Subcutaneous abdominal adipose tissue (tissue), 5 donors: ENCODE results near the gene ERICH2.

Source experiments
- H3K27ac ChIP-seq: one replicate; pipeline ENCODE4 v1.7.0; 2013; ENCODE audit warnings: low read depth, mild to moderate bottlenecking, inconsistent platforms, low read length, moderate library complexity
- H3K27me3 ChIP-seq, 5 donors: one replicate each; pipeline ENCODE4 v1.7.0; 2013; ENCODE audit warnings: low read length in 5 of 5, inconsistent platforms in 1 of 5; ENCODE audit not compliant: control insufficient read depth in 5 of 5, insufficient read depth in 4 of 5
- H3K36me3 ChIP-seq, 5 donors: one replicate each; pipeline ENCODE4 v1.7.0; 2013; ENCODE audit warnings: low read length in 5 of 5; ENCODE audit not compliant: control insufficient read depth in 5 of 5, insufficient read depth in 5 of 5
- H3K4me1 ChIP-seq, 5 donors: one replicate each; pipeline ENCODE4 v1.7.0; 2013; ENCODE audit warnings: low read length in 5 of 5, mild to moderate bottlenecking in 3 of 5, moderate library complexity in 1 of 5; ENCODE audit not compliant: control insufficient read depth in 5 of 5, insufficient read depth in 5 of 5
- H3K4me3 ChIP-seq, 5 donors: one replicate each; pipeline ENCODE4 v1.7.0; 2013; ENCODE audit warnings: low read length in 5 of 5, low read depth in 1 of 5
- H3K9ac ChIP-seq, 5 donors: one replicate each; pipeline ENCODE4 v1.7.0; 2013; ENCODE audit warnings: low read length in 5 of 5, mild to moderate bottlenecking in 4 of 5, moderate library complexity in 3 of 5
- H3K9me3 ChIP-seq, 5 donors: one replicate each; pipeline ENCODE4 v1.7.0; 2013; ENCODE audit warnings: low read length in 5 of 5; ENCODE audit not compliant: control insufficient read depth in 5 of 5
- donor health status: healthy.
- donor health status: healthy.
- donor health status: healthy.
- donor health status: healthy.
- donor health status: healthy.

The ERICH2 gene

GRCh38 chr2:170821531-170822289 lies 51.5 kb downstream of the ERICH2 start:
- no peak overlapping the region for H3K27ac ChIP-seq
- no peaks in the 10 kb centered on the region for H3K9me3 ChIP-seq
- peaks cover 4 to 66% (median 64%) of the 10 kb centered on the region in 5 donors for H3K4me1 ChIP-seq
- no peaks in the 10 kb centered on the region for H3K36me3 ChIP-seq
- H3K4me3 ChIP-seq = peak overlapping the region in 4 of 5 donors; percentile 2 to 39 (median 34)
- no peak overlapping the region for H3K9ac ChIP-seq
- H3K27me3 ChIP-seq = peaks cover 41 to 88% (median 77%) of the 10 kb centered on the region in 5 donors

DNA sequence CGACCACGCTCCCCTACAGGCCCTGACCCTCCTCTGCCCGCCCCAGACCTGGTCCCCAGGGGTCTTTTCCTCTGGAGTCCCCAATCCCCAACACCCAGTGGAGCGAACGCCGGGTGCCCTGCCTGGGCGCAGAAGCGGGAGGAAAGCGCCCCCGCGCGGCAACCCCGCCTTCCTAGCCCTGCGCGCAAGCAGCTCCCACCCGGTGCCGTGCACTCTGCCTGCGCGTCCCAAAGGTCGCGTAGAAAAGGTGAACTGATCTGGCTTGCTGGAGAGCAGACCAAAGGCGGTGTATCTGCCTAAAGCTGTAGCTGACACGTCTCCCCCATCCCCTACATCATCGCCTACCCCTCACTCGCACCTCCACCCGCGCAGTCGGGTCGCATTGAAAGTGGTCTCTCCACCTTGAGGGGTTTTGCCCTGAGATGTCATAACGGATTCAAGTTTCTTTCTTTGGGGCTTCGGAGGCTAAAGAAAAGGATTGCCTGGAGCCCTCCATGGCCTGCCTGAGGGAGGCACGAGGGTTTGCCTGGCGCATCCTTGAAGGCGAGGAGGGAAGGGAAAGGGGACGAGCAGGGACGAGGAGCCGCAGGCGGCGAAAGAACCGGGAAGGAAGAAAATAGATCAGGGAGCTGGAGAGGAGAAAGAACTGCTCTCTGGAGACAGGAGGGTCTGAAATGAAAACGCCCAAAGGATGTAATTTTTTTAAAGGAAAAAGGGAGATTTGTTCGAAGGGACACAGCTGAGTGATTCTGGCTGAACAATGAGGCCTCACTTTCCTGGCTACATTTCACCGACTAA lies 52.3 kb downstream of the ERICH2 start:
- Histone ChIP-seq H3K36me3 (no peaks in the 10 kb centered on the region), H3K9me3 (no peaks in the 10 kb centered on the region), H3K4me3 (peak overlapping the region in 4 of 5 donors; percentile 44 to 79 (median 48)), H3K9ac (no peak overlapping the region), H3K27ac (no peak overlapping the region), H3K4me1 (peaks cover 4 to 58% (median 56%) of the 10 kb centered on the region in 5 donors), H3K27me3 (peaks cover 41 to 88% (median 77%) of the 10 kb centered on the region in 5 donors)

- Histone ChIP-seq H3K4me1 (peaks cover 4 to 50% (median 48%) of the 10 kb centered on the region in 5 donors), H3K9ac (no peak overlapping the region), H3K27me3 (peaks cover 43 to 86% (median 71%) of the 10 kb centered on the region in 5 donors), H3K36me3 (no peaks in the 10 kb centered on the region), H3K9me3 (no peaks in the 10 kb centered on the region), H3K27ac (no peak overlapping the region), H3K4me3 (peak overlapping the region in 4 of 5 donors; percentile 44 to 79 (median 48))
These were observed 53.1 kb downstream of the ERICH2 start for GRCh38 chr2:170823088-170823897.

GRCh38 chr2:170823898-170824215 lies 53.7 kb downstream of the ERICH2 start:
- Histone ChIP-seq H3K36me3 (no peaks in the 10 kb centered on the region), H3K4me3 (peak overlapping the region in 2 of 5 donors; percentile 46 to 48), H3K27ac (no peak overlapping the region), H3K27me3 (peaks cover 38 to 86% (median 69%) of the 10 kb centered on the region in 5 donors), H3K9ac (no peak overlapping the region), H3K4me1 (peaks cover 4 to 44% (median 43%) of the 10 kb centered on the region in 5 donors), H3K9me3 (no peaks in the 10 kb centered on the region)

DNA sequence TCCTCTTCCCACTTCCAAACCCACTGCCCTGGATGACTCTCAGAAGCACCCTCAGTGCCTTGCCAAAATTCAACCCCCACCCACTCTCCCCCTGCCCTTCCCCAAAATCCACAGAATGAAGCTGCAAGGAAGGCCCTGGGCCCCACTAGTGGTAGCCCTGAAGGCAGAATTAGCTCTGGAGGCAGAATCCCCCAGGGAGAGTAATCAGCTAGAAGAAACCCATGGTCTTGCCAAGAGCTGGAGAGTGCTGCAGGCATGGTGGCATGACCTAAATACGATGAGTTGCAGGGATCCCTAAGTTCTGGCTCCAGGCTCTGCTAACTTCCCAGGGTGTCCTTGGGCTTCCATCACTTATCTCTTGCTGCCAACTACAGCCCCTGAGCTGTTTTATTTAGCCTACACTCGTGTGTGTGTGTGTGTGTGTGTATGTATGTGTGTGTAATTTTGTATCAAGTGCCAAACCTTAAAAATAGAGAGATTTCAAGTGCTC lies 54.4 kb downstream of the ERICH2 start:
- Histone ChIP-seq H3K9ac (no peak overlapping the region), H3K27me3 (peaks cover 32 to 80% (median 62%) of the 10 kb centered on the region in 5 donors), H3K36me3 (no peaks in the 10 kb centered on the region), H3K4me3 (no peak overlapping the region), H3K27ac (no peak overlapping the region), H3K9me3 (no peaks in the 10 kb centered on the region), H3K4me1 (peaks cover 4 to 43% (median 43%) of the 10 kb centered on the region in 5 donors)

GRCh38 chr2:170827841-170828532 lies 57.8 kb downstream of the ERICH2 start:
- H3K4me1 ChIP-seq = peaks cover 0 to 16% (median 9%) of the 10 kb centered on the region in 5 donors
- H3K4me3 ChIP-seq = no peak overlapping the region
- H3K27me3 ChIP-seq = peaks cover 7 to 48% (median 33%) of the 10 kb centered on the region in 5 donors
- no peak overlapping the region for H3K9ac ChIP-seq
- H3K27ac ChIP-seq = no peak overlapping the region
- H3K9me3 ChIP-seq = no peaks in the 10 kb centered on the region
- H3K36me3 ChIP-seq = no peaks in the 10 kb centered on the region

GRCh38 chr2:170828533-170828916 lies 58.3 kb downstream of the ERICH2 start:
- no peak overlapping the region for H3K27ac ChIP-seq
- no peak overlapping the region for H3K4me3 ChIP-seq
- peaks cover 0 to 12% (median 4%) of the 10 kb centered on the region in 5 donors for H3K4me1 ChIP-seq
- no peaks in the 10 kb centered on the region for H3K9me3 ChIP-seq
- H3K27me3 ChIP-seq = peaks cover 7 to 46% (median 33%) of the 10 kb centered on the region in 5 donors
- no peak overlapping the region for H3K9ac ChIP-seq
- no peaks in the 10 kb centered on the region for H3K36me3 ChIP-seq

GRCh38 chr2:170829036-170829435 lies 58.9 kb downstream of the ERICH2 start:
- no peaks in the 10 kb centered on the region for H3K9me3 ChIP-seq
- peaks cover 4 to 41% (median 29%) of the 10 kb centered on the region in 5 donors for H3K27me3 ChIP-seq
- H3K36me3 ChIP-seq = no peaks in the 10 kb centered on the region
- peaks cover 0 to 7% (median 0%) of the 10 kb centered on the region in 5 donors for H3K4me1 ChIP-seq
- H3K27ac ChIP-seq = no peak overlapping the region
- no peak overlapping the region for H3K9ac ChIP-seq
- no peak overlapping the region for H3K4me3 ChIP-seq

- no peak overlapping the region for H3K4me3 ChIP-seq
- peaks cover 4 to 31% (median 20%) of the 10 kb centered on the region in 5 donors for H3K27me3 ChIP-seq
These were observed 60.0 kb downstream of the ERICH2 start for GRCh38 chr2:170830166-170830565.

More at GRCh38 chr2:170830166-170830565, 60.0 kb downstream of the ERICH2 start:
- H3K4me1 ChIP-seq = no peaks in the 10 kb centered on the region
- no peak overlapping the region for H3K27ac ChIP-seq
- H3K9me3 ChIP-seq = no peaks in the 10 kb centered on the region
- H3K9ac ChIP-seq = no peak overlapping the region
- H3K36me3 ChIP-seq = no peaks in the 10 kb centered on the region
